Measurements from ENCODE around the gene SEZ6.
A peak's percentile ranks its signal among the peaks of the same experiment; 100 is the strongest.
"Not testable (repeated sequence)": the region's sequence is repeated elsewhere in the genome, so short reads cannot be mapped to it uniquely, and the experiment has no call there.

SEZ6 gene

DNA sequence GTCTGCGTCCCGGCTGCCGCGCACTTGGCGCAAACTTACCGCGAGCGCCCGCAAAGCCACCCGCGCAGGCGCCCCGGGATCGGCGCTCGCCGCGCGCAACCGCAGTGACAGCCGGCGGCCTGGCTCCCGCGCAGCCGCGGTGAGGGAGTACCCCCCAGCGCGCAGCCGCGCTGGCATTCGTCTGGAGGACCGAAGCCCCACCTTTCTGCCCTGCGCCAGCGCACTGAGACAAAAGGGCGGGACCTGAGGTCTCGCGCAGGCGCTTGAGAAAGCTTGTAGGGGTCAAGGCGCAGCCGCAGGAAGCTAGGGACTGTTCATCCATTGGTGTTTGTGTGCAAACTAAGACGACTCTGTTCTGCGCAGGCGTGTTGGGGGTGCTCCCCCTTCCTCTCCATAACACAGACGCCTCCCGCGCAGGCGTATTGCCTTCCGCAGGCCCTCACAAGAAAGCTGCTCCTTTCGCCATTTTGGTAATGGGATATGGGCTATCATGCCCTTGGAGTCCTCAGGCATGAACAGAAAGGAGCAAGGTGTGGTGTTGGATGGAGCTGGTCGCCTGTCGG lies 54.3 kb downstream of the SEZ6 start, which contains the start of gene PHF12:
TSS of gene PHF12 (minus strand) at position 91 of the 563 bp plus-strand sequence. CDS start 558 bp downstream, outside the sequence.
- peak; percentile 100 for DNase-seq

DNA sequence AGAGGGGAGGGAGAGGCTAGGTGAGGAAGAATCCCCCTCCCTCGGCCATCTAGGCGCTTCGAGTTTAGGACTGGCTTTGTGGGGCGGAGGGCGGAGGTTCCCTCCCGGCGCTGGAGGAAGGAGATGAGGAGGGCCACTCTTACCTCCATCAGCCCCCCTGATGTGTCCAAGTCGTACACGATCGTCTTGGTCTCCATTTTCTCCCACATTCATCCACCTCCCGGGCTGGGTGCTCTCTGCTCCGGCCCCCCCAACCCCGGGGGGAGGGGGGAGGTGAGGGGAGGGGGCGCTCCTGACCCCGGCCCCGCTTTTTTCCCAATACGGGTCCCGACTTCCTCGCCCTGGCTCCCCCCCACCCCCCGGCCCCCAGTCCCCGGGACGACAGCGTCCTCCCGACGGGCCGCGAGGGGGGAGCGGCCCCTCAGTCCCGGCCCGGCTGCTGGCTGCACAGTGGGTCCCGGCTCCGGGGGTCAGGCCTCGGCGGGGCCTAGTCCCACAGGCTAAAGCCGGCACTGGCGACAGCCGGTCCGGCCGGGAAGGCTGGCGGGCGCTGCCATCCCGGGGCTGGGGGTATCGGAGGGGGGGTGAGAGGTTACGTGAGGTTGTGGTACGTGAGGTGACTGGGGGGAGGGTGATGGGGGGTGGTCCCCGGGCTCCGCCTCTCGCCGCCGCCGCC lies 54.9 kb downstream of the SEZ6 start:
- no peak for DNase-seq

DNA sequence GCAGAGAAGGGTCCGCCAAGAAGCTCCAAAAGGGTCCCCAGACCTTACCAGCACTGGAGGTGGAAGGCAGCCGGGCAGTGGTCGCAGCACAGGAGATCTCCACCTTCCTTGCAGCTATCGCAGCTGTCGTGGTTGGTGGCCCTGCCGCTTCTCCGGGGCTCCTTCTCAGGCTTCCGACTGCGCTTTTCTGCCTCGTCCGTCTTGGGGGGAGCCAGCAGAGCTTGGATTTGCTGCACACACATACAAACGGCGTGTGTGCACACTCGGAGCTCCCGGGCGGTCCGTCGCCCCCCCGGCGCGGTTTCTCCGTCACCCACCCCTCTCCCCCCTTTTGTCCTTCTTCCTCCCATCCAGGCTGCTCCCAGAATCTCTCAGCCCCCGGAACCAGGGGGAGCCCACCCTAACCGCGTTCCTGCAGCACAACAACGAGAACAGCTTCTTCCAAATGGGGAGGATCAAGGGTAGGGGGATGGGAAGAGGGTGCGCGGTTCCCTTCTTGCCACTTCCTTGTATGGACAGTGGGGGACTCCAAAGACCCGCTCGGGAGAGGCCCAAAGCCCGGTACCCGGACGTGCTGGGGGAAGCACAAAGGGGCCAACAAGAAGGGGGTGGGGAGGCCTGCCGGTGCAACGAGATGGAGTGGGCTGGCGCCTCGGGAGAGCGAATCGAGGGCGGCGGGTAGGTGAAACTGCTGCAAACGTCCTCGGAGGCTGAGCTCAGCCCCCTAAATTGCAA lies 55.6 kb downstream of the SEZ6 start:
- DNase-seq, result peak; percentile 59

DNA sequence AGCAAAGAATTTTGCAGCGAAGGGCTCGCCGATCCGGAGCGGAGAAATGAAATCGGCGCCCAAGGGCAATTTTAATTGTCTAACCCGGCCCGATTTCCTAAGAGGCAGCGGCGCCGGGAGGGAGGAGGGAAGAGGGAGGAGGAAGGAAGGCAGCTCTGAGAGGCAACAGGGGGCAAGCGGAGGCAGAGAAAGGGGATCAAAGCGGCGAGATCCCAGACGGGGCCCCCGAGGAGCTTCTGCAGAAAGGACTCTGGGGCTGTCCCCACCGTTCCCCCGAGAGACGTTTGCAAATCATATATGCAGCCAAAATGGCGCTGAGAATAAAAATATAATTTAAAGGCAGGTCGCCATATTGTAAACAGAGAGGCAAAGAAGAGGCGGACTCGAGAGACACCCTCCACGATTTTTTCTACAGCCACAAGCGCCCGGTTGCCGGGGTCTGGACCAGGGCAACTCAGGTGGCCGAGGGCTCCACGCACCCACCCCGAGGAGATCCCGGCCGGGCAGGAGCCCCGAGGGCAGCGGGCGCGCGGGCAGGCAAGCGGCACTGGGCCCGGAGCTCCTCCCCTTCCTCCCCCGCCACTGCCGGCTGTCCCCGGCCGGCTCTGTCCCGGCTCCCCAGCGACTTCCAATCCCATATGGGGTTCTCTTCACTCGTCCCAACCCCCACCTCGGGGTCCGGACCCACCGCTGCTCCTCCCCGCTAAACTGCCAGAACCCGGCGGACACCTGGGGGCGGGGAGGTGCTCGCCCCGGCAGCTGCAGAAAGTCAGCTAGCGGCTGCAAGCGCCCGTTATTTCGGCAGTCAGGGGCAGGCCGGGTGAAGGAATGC lies 56.4 kb downstream of the SEZ6 start:
- peak; percentile 64 for DNase-seq

DNA sequence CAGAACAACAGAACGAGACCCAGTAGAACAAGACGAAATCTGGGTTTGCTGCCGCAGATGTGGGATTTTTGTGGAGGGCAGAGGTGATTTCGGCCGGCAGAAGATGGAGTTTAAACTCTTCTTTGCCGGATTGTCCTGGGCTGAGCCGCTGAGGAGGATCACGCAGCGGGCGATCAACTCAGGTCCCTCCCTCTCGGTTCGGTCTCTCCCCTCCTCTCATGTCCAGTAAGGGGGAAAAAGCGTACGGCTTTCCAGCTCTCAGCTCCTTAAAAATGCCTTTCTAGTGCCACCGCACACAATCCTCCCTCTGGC lies 57.0 kb downstream of the SEZ6 start:
- no peak for DNase-seq

DNA sequence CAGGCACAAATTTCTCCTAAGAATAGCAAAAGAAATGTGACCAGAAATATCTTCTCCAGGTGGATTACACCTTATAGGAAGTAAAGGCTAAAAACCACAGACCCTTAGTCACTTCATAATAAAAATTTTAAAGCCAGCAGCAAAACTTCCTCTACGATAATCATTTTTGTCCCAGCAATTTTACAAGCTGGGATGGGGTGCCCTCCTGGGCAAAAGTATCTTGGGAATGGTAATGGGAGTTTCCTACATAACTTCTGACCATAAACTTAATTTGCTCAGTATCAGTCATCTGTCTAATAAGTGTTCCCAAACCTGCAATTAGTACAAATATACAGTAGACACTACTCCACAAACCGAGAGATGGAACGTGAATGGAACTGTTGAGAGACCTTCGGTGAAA lies 57.5 kb downstream of the SEZ6 start:
- no peak for DNase-seq

DNA sequence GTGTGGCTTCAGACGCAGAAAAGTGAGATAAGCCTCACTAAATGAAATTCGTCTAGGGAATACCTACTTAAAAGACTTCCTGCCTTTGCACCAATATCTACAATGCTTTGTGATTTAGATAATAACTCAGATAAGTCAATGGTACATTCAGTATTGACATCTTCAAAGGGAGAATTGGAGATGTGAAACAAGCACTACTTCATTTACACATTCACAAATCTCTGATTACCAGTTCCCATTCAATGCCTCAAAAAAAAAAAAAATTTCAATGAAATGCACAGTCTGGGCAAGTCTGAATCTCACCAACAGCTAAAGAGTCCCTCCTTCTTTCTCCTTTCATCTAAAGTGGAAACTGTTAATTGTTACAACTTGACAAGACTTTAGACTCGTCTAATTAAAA lies 58.2 kb downstream of the SEZ6 start:
- DNase-seq, result no peak

DNA sequence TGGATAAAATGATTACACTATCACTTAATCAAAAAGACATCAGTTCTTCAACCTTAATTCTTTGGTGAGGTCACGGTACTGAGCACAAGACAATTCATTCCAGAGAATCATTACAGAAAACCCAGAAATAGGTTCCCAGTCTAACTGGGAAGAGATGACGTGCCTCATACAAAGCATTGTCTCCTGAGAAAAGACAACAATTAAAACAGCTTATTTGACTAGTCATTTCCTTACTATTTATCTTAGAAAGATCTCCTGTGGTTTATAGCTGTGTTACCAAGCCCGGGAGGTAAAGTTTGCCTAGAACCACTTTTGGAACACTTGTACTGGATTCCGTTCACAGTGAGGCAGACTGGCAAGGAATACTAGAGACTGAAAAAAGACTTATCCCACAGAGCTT lies 59.6 kb downstream of the SEZ6 start:
- DNase-seq, result no peak

DNA sequence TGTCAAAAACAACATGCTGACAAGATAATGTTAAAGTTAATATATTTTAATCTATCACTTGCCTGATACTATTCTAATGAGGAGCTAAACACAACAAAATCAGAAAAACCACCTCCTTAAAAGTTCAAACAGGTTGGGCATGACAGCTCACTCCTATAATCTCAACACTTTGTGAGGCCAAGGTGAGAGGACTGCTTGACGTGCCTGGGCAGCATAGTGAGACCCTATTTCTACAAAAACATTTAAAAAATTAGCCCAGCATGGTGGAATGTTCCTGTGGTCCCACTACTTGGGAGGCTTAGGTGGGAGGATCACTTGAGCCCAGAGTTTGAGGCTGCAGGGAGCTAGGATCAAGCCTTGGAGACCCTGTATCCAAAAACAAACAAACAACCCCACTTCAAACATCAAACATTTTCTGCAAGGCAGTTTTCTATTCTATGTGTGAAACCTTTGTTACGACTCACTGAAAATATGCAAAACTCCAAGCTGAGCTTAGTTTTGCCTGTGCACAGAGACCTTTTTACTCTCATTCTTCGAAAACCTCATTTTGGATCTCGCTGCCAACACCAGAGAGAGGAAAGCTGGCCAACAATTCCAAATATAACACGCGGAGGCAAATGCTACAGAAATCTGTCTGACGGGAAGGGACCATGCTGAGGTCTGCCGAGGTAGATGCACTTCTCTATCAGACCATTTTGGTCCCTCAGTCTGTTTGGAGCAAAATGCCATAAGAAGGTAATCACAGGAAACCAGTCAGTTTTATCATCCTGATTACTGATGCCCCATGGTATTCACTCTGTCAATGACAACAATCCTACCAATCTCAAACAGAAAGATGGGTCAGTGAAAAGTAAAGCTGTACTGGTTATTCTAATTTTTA lies 60.7 kb downstream of the SEZ6 start:
- no peak for DNase-seq

DNA sequence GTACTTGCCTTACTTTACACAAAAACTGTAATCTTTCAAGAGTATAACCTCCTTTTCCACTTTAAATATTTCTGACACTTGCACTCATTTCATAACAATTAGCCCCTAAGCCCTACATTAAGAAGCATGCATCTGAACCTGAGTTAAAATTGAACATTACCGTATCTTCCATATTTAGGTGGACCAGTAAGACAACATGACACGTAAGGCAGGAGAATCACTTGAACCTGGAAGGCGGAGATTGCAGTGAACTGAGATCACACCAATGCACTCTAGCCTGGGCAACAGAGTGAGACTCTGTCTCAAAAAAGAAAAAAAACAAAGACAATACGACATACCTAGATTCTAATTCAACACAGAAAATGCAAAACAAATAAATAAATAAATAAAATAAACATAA lies 61.5 kb downstream of the SEZ6 start:
- DNase-seq, result no peak

DNA sequence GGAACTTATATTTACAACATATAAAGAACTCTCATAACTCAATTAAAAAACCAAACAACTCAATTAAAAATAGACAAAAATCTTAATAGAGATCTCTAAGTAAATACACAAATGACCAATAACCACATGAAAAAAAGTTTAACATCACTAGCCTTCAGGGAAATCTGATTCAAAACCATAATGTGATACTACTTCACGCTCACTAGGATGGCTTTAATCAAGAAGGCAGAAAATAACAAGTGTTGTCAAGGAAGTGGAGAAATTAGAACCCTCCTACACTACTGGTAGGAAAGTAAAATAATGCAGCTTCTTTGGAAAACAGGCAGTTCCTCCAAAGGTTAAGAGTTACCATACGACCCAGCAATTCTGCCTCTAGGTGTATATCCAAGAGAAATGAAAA lies 62.9 kb downstream of the SEZ6 start:
- DNase-seq, result no peak

DNA sequence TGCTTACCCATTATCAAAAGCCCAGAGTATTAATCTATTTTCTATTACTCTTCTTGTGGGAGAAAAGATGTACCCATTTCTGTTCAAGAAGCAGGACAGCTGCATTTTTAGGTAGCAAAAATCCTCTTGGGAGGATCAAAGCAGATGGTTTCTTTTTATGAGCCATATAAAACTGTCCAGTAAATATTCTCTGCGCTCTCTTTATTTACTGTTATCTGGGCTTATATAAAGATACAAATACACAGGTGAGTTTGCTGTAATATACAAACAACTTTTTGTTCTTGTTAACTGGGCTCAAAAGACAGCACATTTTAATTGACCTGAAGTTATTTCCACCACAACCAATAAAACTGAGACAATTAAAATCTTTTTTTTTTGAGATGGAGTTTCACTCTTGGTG lies 64.6 kb downstream of the SEZ6 start:
- DNase-seq, result no peak

DNA sequence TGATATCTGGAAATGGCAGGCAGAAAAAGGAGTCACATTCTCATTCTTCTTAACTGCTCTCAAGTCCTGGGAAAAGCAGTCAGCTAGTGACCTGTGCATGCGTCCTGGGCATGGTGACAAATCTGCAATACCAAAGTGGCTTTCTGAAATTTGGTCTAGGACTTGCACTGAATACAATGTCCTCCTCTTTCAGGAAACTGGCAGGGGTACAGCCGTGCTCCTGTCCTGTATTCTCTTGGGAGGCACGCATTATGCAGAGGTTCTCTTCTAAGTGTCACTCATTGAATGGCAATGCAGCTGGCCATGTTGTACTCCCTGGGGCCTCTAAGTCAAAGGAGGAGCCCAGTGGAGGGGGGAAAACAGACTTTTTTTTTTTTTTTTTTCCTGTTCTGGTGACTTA lies 65.2 kb downstream of the SEZ6 start:
- DNase-seq, result no peak

DNA sequence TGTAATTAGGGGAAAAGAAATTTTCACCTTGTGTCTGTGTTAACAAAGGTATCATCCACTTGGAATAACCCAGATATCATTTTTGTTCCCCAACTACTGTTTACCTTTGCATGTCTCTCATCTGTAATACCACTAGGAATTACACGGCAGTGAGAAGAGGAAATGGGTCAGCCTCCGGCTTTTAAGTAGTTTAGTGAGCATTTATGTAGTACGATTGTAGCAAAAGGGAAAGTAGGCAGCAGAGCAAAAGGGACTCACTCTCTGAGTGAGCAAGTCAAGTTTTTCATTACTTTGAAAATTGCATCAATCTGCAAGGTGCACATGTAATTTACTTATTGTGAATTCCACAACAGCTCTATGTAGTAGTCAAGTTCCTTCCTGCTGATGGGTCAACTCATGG lies 65.7 kb downstream of the SEZ6 start:
- no peak for DNase-seq

DNA sequence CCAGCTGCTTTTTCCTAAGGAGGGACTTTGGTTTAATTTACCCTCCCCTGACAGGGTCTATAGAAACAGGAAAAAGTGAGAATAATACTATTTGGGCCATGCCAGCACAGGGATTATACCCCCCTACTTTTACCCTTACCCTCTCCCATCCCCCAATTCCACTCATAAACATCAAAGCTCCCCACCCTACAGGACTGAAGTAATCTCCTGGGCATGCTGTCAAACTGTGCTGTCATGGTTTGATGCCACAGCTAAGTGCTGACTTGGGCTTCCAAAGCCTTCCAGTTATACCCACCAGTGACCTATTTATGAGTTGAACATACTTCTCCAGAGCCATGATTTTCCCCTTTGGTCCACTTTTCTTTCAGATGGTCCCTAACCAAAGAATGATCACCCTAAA lies 67.3 kb downstream of the SEZ6 start:
- no peak for DNase-seq

DNA sequence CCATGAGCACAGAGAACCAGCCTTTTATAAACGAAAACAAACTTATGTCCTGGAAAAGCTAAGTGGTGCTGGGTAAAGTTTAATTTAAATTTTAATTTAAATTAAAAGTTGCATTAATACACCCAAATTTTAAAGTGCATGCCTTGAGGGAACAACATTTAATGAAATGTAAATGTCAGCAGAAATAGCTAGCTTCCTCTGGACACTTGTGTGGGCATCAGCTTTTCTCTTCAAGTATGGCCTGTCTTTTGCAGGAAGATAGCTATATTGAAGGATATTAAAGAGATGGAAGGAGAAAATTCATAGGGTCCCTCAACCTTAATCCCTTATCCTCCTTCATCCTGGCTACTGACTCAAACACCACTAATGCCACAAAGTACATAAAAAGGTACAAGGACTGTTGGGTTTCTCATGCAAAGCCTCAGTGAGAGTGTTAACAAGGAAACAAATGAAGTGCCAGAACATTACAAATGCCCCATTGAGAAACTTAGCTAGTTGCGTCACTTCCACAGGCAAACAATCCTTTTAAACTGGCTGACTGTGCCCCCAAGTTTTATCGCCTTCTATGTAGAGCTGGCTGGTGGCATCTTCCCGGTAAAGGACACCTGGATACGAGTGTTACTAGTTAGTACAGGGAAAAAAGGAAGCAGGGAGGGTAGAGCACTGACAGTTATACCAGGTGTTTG lies 68.6 kb downstream of the SEZ6 start:
- no peak for DNase-seq

DNA sequence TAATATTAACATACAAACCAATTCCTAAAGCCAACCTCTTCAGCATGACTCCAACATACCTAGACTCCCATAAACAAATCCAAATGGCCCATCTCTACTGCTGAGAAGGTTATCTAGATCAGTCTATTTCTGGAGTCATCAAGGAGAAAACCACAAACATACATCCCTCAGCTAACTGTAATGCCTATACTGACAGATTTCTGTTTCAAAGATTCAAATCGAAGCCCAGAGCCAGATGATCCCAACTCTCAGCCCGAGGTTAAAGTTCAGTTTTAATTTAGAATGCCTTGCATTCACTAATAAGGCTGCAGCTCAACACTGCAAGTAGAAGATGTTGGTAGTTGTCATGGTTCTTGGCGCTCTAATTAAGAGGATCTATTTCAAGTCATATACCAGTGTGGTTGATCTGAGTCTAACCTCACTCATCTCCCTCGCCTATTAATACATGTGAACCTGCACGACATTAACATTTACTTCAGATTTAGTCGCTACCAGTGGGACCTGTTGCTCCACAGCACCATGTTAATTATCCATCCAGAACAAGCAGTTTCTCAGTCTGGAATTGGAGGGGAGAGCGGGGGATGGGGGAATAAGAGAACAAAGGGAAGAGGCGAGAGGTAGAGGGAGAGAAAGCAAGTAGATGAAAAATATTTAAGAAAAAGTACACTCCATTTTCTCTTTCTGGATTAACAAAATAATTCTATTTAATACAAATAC lies 69.9 kb downstream of the SEZ6 start:
- DNase-seq, result no peak

DNA sequence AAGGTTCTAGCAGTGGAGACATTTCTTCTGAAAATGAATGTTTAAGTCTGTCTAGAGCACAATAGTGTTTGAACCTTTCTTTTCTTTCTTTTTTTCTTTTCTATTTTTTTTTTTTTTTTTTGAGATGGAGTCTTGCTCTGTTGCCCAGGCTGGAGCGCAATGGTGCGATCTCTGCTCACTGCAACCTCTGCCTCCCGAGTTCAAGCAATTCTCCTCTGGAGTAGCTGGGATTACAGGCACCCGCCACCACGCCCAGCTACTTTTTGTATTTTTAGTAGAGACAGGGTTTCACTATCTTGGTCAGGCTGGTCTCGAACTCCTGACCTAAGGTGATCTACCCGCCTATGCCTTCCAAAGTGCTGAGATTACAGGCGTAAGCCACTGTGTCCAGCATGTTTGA lies 71.3 kb downstream of the SEZ6 start:
- not testable (repeated sequence) for DNase-seq

DNA sequence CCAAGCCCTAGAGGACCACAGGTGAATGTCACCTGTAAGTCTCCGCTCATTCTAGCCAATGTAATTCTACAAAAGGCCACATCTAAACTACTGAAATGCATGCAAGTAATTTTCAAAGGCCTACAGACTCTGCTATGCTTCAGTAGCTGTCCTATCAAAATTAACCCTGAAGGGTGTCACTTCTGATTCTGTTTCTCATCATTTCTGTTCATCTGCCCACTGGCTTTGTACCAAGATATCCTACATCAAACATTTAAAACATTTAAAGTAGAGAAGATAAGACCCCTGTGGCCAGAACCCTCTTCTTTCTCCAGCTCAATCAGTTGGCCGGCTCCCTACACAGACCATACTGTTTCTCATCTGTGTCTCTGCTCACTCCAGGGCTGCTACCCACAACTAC lies 76.0 kb downstream of the SEZ6 start:
- no peak for DNase-seq

DNA sequence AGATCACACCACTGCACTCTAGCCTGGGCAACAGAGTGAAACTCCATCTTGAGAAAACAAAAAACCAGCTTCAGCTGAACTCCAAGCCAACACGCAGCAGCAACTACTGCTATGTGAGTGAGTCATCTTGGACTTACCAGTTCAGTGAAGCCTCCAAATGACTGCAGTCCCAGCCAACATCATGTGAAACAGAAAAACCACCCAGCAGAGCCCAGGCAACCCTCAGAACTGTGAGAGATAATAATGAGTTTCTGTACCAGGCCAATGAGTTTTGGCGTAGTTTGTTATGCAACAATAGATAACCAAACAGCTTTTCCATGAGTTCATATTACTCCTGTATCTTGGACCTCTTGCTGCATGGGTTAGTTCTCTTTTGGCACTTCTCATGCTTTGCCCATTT lies 77.8 kb downstream of the SEZ6 start:
- peak; percentile 47 for DNase-seq

DNA sequence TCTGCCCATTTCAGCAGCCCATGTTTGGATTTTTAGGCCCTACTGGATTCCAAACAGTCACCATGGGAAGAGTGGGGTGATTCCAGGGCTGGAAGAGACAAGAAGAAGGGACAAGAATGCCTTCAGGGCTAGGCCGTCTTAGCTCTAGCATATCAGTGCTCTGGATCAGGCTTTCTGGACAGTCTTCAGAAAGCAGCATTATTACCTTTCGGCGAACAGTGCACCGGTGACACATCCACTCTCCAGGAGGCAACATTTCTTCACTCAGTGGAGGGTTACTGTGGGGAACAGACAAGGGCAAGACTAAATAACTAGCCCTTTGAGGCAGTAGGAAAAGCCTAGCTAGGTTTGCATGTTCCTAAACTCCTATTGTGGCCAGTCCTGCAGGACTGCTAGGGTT lies 79.0 kb downstream of the SEZ6 start:
- DNase-seq, result no peak

Data from activated naive CD4-positive, alpha-beta T cell treated with Interleukin-2 at 50 U/mL for 16 hours (primary cell).